VCaP (cell line): ENCODE measurements around the gene TTC32.

ENCODE experiments used
- H3K27ac ChIP-seq: fragments of 450-650 bp; 2 replicates; pipeline ENCODE4 v1.5.1; 2017
- TF ChIP-seq, protein P1 (sequence below): fragments of 450-650 bp; conservative IDR thresholded peaks from 2 replicates; pipeline ENCODE4 v1.5.1; 2017; ENCODE audit warnings: mild to moderate bottlenecking, moderate library complexity

The TTC32 gene

GRCh38 chr2:19861813-19862212, 40.0 kb downstream of the TTC32 start:
- TF ChIP-seq, protein P1, sequence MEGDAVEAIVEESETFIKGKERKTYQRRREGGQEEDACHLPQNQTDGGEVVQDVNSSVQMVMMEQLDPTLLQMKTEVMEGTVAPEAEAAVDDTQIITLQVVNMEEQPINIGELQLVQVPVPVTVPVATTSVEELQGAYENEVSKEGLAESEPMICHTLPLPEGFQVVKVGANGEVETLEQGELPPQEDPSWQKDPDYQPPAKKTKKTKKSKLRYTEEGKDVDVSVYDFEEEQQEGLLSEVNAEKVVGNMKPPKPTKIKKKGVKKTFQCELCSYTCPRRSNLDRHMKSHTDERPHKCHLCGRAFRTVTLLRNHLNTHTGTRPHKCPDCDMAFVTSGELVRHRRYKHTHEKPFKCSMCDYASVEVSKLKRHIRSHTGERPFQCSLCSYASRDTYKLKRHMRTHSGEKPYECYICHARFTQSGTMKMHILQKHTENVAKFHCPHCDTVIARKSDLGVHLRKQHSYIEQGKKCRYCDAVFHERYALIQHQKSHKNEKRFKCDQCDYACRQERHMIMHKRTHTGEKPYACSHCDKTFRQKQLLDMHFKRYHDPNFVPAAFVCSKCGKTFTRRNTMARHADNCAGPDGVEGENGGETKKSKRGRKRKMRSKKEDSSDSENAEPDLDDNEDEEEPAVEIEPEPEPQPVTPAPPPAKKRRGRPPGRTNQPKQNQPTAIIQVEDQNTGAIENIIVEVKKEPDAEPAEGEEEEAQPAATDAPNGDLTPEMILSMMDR = no peak
- no peak overlapping the region for H3K27ac ChIP-seq

DNA sequence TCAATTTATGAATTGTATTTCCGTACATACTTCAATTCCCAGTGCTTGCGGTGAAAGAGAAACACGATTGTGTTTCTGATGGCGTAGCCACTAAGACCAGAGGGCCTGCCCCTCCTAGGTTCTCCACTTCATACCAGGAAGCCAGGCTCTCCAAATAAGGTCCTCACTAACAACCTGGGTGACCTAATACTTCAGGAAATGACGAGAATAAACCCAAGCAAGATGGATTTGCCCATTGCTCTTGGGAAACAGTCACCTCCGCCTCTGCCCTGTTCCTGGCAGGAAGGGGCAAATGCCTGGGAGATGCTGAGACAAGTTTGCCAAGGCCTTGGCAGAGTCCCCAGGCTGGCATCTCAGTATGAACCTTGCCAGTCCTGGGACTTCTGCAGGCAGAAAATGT, 41.8 kb downstream of the TTC32 start:
- H3K27ac ChIP-seq = no peak overlapping the region
- TF ChIP-seq, protein P1 = no peak

DNA sequence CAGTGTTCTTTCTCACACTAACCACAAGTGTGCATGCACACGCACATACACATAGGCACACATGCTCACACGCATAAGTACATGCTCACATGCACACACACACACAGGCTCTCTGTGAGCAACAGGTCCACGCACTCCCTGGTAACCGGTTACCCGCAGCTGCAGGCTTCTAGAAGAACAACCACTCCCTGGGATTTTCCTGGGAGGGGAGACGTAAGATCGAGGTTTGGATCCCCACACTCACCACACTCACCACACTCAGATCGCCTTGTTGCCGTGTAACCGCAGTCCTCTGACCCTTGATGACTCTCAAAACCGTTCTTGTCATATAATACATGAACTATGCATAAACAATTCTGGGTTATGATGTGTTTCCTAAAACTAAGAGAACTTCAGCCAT, 42.2 kb downstream of the TTC32 start:
- H3K27ac ChIP-seq = no peak overlapping the region

DNA sequence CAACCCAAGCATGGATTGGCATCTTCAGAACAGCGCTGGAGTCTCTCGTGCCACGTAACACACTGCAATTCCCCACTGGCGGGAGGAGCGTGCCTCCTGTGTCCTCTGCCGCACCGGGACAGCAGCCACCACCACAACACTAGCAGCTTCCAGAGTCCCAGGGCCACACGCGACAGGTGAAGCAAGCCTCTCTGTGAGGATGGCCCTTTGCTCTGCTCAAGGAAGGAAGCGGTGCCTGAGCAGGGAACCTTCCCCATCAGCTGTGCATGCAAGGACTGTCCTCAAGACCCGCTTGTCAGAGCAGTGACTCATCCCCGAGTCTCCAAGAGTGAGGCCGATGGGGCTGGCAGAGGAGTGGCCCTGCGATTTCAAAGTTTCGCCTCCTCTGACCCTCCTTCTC, 44.0 kb downstream of the TTC32 start:
- no peak overlapping the region for H3K27ac ChIP-seq
- TF ChIP-seq, protein P1 = no peak

More for the DNA sequence above, 42.2 kb downstream of the TTC32 start:
- TF ChIP-seq, protein P1 = no peak

DNA sequence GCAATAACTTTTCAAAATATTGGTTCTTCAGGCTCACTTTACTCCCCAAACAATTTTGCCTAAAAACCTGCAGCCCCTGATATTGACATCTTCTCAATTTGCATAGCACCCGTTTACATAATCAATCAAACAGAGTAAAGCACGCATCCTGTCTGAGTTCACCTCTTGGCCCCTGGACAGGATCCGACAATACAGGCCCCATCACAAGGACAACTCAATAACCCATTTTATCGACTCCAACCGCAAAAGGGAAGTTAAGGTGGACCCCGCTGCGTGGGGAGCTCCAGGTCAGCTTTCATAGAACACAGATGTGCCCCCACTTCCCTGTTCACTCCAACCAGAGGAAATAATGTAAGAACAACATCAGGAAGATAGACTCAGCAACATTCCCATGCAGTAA, 44.7 kb downstream of the TTC32 start:
- TF ChIP-seq, protein P1 = no peak
- no peak overlapping the region for H3K27ac ChIP-seq

- TF ChIP-seq, protein P1 = no peak
- no peak overlapping the region for H3K27ac ChIP-seq
Observed at GRCh38 chr2:19855542-19856431, 46.0 kb downstream of the TTC32 start.

DNA sequence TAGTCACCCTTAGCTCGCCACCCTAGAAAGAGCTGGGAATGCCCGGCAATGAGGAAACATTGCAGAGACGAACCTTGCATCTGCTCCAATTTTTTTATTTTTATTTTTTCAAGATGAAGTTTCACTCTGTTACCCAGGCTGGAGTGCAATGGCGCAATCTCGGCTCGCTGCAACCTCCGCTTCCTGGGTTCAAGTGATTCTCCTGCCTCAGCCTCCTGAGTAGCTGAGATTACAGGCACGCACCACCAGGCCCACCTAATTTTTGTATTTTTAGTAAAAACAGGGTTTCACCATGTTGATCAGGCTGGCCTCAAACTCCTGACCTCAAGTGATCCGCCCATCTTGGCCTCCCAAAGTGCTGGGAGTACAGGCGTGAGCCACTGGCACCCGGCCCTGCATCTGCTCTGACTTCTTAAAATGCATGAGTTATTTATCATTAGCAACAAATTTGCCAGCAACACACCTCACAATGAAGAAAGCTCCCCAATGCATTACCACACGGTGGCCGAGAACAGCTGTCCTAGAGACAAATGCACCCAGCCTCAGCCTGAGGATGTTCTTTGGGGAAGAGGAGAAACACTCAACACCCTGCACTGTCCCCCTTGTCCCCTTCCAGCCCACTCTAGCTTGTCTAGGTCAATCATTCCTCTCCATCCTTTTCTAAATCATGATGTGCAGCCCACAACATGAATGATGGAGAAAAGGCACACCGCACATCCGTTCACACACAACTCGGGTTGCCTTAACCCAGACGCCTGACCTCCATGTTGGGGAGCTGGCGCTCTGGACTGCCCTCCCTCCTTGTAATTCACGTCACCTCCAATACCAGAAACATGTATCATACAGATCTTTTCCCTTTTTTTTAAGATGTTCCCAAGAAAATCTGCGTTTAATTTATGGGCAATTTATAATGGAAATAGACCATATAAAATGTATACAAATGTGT, 46.9 kb downstream of the TTC32 start:
- H3K27ac ChIP-seq = no peak overlapping the region
- TF ChIP-seq, protein P1 = no peak
